GM13977 (cell line): ENCODE data around the gene CNTN4.

ENCODE experiments used
- DNase-seq: peaks from one replicate; pipeline ENCODE4 v3.0.0; 2012; ENCODE audit warnings: low spot score
- in situ Hi-C: fragments of 300-500 bp; cut with MboI; formaldehyde crosslinking; loops from one replicate; pipeline ENCODE4 v1.12.0; 2022; ENCODE audit warnings: low sequenced_read_pairs, low pct_unique_long_range_greater_than_20kb, mixed read lengths, inconsistent platforms; ENCODE audit not compliant: unreplicated experiment
- TF ChIP-seq, protein P1 (sequence below): IDR thresholded peaks from 2 replicates; pipeline ENCODE4 v1.5.1; 2012; ENCODE audit warnings: mild to moderate bottlenecking, control low read depth; ENCODE audit not compliant: insufficient read depth; ENCODE audit errors: extremely low read depth, missing control alignments

CNTN4 gene

DNA sequence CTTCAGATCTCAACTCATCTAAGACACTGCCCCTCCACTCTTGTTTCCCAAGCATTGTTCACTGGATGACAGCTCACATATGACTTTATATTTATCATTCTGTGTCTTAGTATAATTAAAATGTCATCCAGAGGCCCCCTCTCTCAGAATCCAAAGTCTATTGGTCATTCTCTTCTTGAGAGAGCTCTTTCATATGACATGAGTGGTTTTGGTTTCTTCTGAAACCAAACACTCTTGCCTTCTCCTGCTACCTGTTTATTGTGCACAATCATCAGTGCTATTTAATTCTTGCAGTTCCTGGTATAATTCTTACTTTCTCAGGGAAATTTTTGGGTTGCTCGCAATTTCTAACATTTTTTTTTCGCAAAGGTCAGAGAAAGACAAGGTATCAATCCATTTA lies 762.0 kb downstream of the CNTN4 start:
- no peak for DNase-seq
- TF ChIP-seq, protein P1, sequence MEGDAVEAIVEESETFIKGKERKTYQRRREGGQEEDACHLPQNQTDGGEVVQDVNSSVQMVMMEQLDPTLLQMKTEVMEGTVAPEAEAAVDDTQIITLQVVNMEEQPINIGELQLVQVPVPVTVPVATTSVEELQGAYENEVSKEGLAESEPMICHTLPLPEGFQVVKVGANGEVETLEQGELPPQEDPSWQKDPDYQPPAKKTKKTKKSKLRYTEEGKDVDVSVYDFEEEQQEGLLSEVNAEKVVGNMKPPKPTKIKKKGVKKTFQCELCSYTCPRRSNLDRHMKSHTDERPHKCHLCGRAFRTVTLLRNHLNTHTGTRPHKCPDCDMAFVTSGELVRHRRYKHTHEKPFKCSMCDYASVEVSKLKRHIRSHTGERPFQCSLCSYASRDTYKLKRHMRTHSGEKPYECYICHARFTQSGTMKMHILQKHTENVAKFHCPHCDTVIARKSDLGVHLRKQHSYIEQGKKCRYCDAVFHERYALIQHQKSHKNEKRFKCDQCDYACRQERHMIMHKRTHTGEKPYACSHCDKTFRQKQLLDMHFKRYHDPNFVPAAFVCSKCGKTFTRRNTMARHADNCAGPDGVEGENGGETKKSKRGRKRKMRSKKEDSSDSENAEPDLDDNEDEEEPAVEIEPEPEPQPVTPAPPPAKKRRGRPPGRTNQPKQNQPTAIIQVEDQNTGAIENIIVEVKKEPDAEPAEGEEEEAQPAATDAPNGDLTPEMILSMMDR: no peak
- in situ Hi-C loops: no loop called here

DNA sequence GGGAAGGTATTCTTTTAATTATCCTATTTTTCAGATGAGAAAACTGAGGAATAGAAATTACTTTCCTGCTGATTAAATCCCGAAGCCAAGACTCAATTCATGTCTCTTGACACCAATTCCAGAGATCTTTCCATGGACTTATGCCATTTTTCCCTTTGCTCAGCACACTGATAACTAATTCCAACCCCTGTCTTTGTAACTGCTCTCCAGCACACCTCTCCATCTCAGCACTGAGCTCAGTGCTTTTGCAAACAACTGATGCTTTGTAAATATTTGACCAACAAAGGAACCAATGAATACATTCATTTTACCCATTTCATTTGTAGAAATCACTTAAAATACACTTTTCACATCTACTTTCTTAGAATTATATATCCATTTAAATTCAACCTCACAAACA lies 762.5 kb downstream of the CNTN4 start:
- in situ Hi-C loops: no loop called here

DNA sequence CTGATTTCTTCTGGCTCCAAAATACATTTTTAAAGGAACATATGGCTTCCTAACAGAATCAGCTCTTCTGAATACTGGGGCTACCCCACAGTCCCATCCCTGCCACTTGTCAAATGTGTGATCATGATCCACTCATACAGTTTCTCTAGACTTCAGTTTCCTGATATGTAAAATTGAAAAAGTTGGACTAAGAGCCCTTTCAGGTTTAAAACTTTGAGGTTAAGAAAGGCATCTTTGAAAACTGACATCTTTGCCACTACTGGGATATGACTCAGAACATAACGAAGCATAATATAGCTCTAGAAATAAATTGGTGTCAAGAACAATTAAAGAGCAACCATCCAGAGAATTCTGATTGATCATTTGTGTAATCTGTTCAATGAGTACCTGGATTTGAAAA lies 763.3 kb downstream of the CNTN4 start:
- in situ Hi-C loops: no loop called here

More for the DNA sequence above, 762.5 kb downstream of the CNTN4 start:
- no peak for DNase-seq
- TF ChIP-seq, protein P1: no peak

DNA sequence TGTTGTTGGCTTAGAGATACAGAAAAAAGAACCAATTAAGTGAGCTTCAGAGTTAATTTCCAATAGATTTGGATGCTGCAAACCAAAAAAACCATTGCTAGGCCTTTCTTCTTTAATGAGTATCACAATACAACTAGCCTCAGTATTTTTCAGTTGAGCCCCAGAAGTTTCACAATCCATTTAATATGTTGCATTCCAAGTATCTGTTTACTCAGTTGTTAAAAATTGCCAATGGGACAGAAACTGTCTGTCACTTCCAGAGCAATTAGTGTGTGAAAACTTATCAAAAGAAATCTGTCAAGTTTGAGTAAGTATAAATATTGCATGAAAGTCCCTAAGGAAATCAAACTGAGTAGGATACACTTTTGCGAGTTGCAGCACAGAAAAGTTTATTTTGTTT lies 763.7 kb downstream of the CNTN4 start:
- TF ChIP-seq, protein P1: no peak
- DNase-seq: no peak
- in situ Hi-C loops: no loop called here

More for the DNA sequence above, 763.3 kb downstream of the CNTN4 start:
- no peak for DNase-seq
- TF ChIP-seq, protein P1: no peak

DNA sequence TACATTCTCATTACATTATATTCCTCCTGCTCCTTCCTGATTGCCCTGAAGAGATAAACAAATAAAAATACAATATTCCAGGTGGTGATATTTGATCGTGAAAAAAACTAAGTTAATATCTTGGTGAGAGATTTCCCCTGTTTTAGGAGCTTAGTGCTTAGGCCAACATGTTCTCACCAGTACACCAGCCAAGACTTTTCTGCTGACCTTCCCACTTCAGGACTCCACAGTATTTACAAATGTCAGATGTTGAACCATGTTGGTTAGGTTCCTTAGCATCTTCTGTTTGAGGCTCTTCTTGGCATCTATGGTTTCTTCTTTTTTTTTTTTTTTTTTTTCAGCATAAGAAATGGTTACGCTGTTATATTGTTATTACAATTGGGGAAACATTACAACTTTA lies 764.5 kb downstream of the CNTN4 start:
- TF ChIP-seq, protein P1: no peak
- DNase-seq: no peak
- in situ Hi-C loops: no loop called here

DNA sequence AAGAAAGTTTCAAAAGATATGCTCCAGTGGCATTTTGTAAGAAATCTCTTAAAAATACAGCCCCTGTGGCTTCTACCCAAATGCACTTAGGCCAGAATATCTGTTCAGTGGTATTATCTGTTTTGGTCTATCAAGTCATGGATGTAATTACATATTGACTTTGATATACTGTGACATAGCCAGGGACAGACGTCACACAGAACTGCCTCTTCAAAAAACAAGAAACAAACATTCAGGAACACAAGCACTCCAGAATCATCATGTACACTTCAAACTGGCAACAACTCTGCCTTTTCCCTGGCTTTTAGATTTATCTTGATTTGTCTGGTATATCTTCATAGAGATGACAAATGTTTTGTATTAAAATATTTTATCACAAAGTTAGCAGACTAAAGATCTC lies 771.2 kb downstream of the CNTN4 start:
- in situ Hi-C loops: no loop called here
- no peak for DNase-seq
- TF ChIP-seq, protein P1: no peak
